Gastroesophageal sphincter (tissue), 3 donors: ENCODE results near the gene RFTN1.

Experiments used
- CTCF ChIP-seq, 4 experiments: fragments of 200-600 bp in 2 of 4; fragments of 450-650 bp in 2 of 4; sonication (generic) in 1 of 4; IDR thresholded peaks; one replicate each; pipeline ENCODE4 v1.5.1; 2017 to 2019; ENCODE audit warnings: antibody characterized with exemption in 4 of 4, mild to moderate bottlenecking in 2 of 4, moderate library complexity in 2 of 4
- EP300 ChIP-seq: sonication (generic); formaldehyde crosslinking; IDR thresholded peaks from one replicate; pipeline ENCODE4 v1.6.1; 2017; ENCODE audit warnings: antibody characterized with exemption, mild to moderate bottlenecking
- POLR2A ChIP-seq, 2 donors: fragments of 450-650 bp; IDR thresholded peaks; one replicate each; pipeline ENCODE4 v1.6.1; 2017; ENCODE audit warnings: antibody characterized with exemption in 2 of 2, mild to moderate bottlenecking in 2 of 2, moderate library complexity in 1 of 2
- POLR2AphosphoS5 ChIP-seq: sonication (generic); formaldehyde crosslinking; IDR thresholded peaks from one replicate; pipeline ENCODE4 v1.6.1; 2017; ENCODE audit warnings: antibody characterized with exemption

GRCh38 chr3:16522834-16523233, 9.3 kb upstream of the RFTN1 start:
- TF ChIP-seq CTCF (IDR thresholded peaks at IDR 0.05) (no peak), EP300 (no peak), POLR2A (IDR thresholded peaks at IDR 0.05) (no peak), POLR2AphosphoS5 (no peak)
